Measurements from ENCODE around the gene ZBED4. TPM values are rescaled to one million over a fixed set of nuclear protein-coding genes. Genes with fewer than 3 reads are reported as not detected.

Gene ZBED4, protein sequence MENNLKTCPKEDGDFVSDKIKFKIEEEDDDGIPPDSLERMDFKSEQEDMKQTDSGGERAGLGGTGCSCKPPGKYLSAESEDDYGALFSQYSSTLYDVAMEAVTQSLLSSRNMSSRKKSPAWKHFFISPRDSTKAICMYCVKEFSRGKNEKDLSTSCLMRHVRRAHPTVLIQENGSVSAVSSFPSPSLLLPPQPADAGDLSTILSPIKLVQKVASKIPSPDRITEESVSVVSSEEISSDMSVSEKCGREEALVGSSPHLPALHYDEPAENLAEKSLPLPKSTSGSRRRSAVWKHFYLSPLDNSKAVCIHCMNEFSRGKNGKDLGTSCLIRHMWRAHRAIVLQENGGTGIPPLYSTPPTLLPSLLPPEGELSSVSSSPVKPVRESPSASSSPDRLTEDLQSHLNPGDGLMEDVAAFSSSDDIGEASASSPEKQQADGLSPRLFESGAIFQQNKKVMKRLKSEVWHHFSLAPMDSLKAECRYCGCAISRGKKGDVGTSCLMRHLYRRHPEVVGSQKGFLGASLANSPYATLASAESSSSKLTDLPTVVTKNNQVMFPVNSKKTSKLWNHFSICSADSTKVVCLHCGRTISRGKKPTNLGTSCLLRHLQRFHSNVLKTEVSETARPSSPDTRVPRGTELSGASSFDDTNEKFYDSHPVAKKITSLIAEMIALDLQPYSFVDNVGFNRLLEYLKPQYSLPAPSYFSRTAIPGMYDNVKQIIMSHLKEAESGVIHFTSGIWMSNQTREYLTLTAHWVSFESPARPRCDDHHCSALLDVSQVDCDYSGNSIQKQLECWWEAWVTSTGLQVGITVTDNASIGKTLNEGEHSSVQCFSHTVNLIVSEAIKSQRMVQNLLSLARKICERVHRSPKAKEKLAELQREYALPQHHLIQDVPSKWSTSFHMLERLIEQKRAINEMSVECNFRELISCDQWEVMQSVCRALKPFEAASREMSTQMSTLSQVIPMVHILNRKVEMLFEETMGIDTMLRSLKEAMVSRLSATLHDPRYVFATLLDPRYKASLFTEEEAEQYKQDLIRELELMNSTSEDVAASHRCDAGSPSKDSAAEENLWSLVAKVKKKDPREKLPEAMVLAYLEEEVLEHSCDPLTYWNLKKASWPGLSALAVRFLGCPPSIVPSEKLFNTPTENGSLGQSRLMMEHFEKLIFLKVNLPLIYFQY
- total RNA-seq: 10 to 100 TPM; 19.8 to 21.4 TPM

DNA sequence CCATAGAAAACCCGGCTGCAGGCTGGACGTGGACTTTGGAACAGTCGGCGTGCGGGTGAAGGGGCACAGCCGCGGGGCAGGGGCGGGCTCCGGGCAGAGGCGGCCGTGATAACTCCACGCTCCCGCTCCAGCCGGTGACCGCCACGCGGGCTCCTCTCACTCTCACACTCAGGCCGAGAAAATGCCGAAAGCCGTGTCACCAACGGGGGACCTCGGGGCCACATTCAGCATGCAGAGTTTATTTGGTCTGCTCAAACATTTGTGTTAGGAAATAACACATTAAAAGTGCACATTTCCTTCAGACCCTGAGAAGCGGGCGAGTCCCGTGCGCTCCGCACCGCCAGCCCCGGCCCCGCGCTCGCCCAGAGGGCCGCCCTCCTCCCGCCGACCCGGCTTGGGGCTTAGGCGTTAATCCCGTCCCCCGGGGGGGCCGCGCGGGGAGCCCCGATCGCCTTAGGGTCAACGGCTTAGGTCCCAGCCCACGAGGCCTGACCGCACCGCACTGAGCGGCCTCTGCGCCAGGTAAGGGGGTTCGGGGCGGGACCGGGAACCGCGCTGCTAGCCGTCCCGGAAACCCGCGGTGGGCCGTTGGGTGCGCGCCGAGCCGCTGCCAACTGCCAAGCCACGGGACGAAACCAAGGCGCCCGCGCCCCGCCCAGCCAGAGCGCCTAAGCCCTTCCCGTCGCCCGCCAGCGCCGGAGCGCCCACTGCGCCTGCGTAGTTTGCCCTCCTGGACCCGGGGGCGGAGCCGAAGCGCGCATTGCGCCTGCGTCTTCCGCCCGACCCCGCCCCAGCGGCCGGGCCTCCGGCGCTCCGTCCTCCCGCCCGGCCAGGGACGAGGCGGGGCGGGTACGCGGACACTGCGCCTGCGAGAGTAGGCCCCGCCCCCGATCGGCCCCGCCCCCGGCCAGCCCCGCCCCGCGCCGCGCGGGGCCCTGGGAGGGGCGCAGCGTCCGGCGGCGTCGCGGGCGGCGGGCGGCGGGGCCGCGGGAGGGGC is at the start of gene ZBED4:
Gene ZBED4, plus strand, starts transcription at position 947 of the 997 bp plus-strand sequence. CDS start 29,819 bp downstream, outside the sequence.

DNA sequence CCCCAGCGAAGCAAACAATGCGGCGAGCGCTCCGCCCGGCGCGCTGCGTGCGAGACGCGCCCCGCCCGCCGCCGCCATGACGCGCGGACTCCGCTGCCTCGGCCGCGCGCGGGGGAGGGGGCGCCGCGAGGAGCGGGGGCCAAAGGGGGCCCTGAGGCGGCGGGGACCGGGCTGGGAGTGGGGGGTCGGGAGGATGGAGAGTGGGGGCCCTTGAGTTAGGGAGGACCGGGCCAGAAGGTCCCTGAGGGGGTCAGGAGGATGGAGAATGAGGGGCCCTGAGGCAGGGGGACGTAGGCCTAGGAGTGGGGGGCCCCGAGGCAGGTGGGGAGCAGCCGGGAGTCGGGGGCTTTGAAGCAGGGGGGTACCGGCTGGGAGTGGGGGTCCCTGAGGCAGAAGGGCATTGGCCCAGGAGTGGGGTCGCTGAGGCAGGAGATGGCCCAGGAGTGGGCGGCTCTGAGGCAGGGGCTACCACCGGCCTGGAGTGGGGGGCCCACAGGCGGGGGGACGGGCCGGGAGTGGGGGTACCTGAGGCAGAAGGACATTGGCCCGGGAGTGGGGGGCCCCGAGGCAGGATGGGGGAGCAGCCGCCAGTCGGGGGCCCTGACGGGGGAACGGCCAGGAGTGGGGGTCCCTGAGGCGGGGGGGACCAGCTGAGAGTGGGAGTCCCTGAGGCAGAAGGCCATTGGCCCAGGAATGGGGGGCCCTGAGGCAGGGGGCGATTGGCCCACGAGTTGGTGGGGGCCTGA is 25.6 kb upstream of the ZBED4 start, which contains the start of gene BRD1:
Gene BRD1, minus strand, starts transcription at position 21 of the 746 bp plus-strand sequence. CDS start 3,556 bp downstream, outside the sequence.

DNA sequence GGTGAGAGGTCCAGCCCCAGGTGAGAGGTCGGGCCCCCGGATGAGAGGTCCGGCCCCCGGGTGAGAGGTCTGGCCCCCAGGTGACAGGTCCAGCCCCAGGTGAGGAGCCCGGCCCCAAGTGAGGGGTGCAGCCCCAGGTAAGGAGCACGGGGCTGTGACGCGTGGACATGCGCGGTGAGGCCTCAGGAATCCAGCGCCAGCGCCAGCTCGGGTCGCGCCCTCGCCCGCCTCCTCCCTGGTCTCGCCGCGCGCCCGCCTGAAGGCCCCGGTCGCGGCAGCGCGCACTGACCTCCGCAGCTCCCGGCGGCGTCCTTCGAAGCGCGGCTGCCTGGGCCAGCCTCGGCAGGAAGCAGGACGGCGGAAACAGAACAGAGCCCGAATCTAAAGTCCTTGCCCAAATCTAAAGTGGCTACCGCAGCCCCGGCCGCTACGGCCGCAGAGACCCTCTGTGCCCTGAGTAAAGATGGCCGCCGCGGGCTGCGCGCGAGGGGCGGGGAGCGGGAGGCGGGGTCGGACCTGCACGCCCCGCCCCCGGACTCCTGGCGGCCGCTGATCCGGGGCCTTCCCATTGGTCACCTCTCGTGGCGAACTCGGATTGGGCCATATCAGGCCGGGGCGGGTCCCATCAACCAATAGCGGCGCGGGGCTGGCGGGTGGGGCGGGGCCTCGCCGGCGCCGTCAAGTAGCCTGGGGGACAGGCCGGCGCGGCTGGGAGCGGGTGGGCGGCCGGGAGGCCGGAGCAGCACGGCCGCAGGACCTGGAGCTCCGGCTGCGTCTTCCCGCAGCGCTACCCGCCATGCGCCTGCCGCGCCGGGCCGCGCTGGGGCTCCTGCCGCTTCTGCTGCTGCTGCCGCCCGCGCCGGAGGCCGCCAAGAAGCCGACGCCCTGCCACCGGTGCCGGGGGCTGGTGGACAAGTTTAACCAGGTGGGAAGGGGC is 64.6 kb downstream of the ZBED4 start, which contains the start of the genes ALG12 and CRELD2:
Gene ALG12, minus strand, starts transcription at position 465 of the 937 bp plus-strand sequence. CDS start 4,673 bp downstream, outside the sequence.
Gene CRELD2, plus strand, starts transcription at position 661 of the 937 bp plus-strand sequence. Its CDS starts 136 bp downstream, at position 797.

Other genes starting within 250 kb of the ZBED4 start
- 10 to 100 TPM; 50.6 to 51.7 TPM for gene BRD1, start 26.0 kb upstream of the ZBED4 start, total RNA-seq
- 10 to 100 TPM; 20.5 to 20.8 TPM for gene ALG12, start 64.6 kb downstream of the ZBED4 start, total RNA-seq
- 10 to 100 TPM; 47.1 to 49.0 TPM for gene CRELD2, start 64.8 kb downstream of the ZBED4 start, total RNA-seq
- gene PIM3, start 106.9 kb downstream of the ZBED4 start, total RNA-seq: 10 to 100 TPM; 40.3 to 42.1 TPM
- not detected for gene IL17REL, start 158.9 kb downstream of the ZBED4 start, total RNA-seq
- gene TTLL8, start 204.5 kb downstream of the ZBED4 start, total RNA-seq: not detected
- gene MLC1, start 231.6 kb downstream of the ZBED4 start, total RNA-seq: under 1 TPM; 0.43 to 0.68 TPM
- not detected for gene MOV10L1, start 236.2 kb downstream of the ZBED4 start, total RNA-seq